ENCODE results near the gene TUBB2B.
A peak's percentile ranks its signal among the peaks of the same experiment; 100 is the strongest.

DNA sequence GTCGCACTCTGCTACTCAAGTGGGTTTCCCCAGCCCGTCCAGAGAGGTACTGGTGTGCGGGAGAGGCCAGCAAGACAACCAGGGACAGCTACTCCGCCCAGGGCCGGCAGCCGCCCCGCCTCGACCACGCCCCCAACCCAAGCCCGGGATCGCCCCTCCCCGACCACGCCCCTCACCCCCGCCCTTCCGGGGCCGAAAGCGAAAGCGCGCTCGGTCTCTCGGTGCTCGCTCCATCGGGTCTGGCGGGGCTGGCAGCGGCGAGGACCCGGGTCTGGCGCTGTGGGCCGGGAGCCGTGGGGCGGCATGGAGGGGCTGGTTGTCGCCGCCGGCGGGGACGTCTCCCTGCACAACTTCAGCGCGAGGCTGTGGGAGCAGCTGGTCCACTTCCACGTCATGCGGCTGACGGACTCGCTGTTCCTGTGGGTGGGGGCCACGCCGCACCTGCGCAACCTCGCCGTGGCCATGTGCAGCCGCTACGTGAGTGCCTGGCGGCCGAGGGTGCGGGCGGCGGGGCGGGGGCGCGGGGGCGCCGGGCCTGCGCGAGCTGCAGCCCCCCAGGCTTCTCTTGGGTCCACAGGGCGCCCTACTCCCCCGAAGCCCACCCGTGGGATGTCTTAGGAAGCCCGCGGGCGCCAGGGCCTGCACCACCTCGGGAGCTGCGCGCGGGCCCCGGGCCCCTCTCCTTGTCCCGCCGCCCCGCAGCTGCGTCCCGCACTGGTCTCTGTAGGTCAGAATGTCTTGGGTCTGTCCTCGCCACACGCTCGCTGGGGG, 31.5 kb upstream of the TUBB2B start, which contains the start of gene PSMG4:
- TF ChIP-seq TAF1 (IDR thresholded peaks at IDR 0.05; ENCODE audit: low read depth, low read length) = peak; percentile 46; the same call in 1 of the 2 replicates
- TF ChIP-seq POLR2AphosphoS5 (IDR thresholded peaks at IDR 0.05; ENCODE audit: low read depth, low read length) = no peak
- no peak for TF ChIP-seq SPI1 (IDR thresholded peaks at IDR 0.05; ENCODE audit: low read depth, low read length)
- no peak for TF ChIP-seq POU2F2 (IDR thresholded peaks at IDR 0.05; ENCODE audit: low read depth, low read length)
